ENCODE measurements around the gene WNT5A.

WNT5A gene

GRCh38 chr3:55442861-55443260 lies 44.2 kb downstream of the WNT5A start:
- DNase-seq: no peak

DNA sequence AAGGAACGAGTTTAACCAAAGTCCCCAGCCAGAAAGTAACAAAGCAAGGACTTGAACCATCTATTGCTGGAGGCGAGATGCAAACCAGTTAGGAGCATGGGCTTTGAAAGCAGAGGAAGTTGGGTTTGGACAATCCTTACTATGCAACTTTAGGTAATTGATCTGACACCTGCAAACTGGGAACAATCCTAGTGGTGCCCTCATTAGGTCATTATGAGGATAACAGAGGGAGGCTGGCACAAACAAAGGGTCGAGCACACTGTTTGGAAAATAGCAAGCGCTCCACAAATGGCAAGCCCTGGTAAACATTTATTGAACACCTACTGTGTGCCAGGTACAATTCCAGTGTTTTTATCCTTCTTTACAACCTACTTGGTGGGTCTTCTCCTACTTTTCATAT lies 45.6 kb downstream of the WNT5A start:
- no peak for DNase-seq

GRCh38 chr3:55440104-55440708 lies 46.9 kb downstream of the WNT5A start:
- DNase-seq: no peak

- DNase-seq: no peak
Observed at GRCh38 chr3:55439657-55440056, 47.4 kb downstream of the WNT5A start.

DNA sequence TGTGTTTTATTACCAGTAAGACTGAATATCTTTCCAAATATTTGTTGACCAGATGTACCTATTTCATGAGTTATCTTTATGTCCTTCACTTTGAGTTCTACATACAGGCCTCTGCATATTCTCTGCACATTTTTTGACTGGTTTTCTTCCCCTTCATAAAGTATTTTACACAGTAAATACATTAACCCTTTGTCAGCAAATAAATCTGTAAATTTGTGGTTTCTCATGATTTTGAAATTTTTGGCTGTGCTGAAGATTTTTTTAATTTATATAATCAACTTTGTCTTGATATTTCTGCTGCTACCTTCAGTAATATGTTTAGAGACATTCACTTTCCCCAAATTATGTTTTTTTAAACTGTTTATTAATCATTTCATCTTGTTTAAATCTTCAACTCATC lies 50.5 kb downstream of the WNT5A start:
- no peak for DNase-seq

GRCh38 chr3:55435491-55435890 lies 51.6 kb downstream of the WNT5A start:
- no peak for DNase-seq

DNA sequence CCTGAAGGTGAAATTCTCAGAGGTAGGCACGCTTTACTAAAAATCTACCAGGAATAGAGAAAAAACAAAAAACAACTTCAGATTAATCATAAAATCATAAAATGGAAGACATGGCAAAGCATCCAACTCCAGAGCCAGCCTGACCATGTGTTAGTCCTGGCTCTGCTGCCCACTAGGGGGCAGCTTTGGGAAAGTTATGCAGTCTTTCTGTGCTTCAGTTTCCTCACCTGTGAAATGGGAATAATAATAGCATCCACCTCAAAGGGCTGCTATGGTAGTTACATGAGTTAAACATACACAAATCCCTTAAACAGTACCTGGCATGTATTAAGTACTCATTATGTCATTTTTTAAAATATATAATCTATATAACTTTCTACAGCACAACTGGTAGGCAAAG lies 52.3 kb downstream of the WNT5A start:
- DNase-seq: peak; percentile 54

- no peak for DNase-seq
Observed at GRCh38 chr3:55431041-55431440, 56.1 kb downstream of the WNT5A start.

DNA sequence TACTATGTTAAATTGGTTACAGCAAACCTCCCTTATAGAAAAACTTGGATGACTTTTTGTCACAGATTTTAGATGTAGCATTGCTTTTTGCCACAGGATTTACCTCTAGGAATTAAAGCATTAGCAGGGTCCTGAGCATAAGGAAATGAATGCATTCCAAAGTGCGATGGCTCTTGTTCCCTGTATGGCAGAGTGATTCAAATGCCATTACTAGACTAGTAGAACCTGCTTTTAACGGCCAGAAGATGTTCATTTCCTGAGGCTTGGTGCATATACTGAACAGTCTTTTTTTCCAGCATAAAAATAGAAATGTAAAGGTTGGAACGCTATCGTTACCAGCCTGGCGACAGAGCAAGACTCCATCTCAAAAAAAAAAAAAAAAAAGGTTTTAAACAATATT lies 59.4 kb downstream of the WNT5A start:
- DNase-seq: no peak

DNA sequence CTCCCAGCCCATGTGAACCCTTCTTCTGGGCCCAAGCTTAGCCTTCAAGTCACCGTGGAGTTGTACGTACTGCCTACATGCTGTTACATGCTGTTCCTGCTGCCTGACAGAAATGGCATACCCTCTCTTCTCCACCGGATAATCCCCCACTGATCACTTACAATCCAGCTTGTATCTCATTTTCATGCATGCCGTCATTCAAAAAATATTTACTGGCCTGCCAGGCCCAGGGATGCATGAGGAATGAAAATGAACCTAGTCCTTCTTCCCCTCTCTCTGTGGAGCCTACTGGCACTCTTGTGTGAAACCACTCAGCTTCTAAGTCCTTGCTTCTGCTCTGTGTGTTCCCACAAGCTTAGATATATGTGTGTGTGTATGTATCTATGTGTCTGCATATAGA lies 60.6 kb downstream of the WNT5A start:
- no peak for DNase-seq

- DNase-seq: no peak
Observed at GRCh38 chr3:55423782-55424181, 63.3 kb downstream of the WNT5A start.

DNA sequence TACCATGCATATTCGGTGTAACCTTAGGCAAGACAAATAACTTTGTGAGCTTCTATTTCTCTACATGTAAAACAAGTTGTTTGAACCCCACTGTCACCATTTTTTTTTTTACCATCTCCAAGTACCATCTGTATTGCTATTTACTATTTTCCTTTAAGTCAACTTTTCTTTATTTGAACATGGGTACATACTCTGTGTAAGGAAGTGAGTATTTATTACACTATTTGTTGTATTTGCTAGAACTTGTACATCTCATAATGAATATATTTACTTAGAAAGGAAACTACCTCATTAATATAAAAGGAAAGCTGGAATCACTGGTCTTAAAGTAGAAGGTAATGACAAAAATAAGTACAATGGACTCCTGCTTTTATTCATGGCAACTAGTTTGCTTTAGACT lies 69.9 kb downstream of the WNT5A start:
- DNase-seq: no peak

DNA sequence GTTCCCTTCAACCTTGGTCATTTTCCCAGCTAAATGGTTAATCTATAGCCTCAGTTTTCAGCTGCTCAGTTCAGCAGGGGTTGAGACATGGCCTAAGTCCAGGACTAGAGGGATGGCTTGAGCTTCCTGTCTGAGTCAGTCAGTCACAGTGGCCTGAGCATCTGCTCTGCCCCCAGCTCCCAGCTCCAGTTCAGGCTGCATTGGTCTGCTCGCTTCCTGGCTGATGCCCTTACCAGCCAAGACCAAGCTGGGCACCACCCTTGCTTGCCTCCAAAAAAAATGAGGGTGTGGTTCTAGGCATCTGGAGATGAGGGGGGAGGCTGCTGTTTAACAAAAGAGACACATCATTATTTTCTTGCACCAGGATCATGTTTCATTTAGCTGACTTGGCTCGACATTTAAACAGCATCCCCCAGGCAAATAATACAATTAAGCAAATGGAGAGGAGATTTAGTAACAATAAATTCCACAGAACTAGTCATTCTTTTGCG lies 70.7 kb downstream of the WNT5A start:
- DNase-seq: no peak

All from hematopoietic multipotent progenitor cell treated with erythropoietin and hydrocortisone succinate and interleukin-3 and kit ligand, for 6 days (in vitro differentiated cells).